ENCODE data around the gene FSIP1.

The FSIP1 gene

DNA sequence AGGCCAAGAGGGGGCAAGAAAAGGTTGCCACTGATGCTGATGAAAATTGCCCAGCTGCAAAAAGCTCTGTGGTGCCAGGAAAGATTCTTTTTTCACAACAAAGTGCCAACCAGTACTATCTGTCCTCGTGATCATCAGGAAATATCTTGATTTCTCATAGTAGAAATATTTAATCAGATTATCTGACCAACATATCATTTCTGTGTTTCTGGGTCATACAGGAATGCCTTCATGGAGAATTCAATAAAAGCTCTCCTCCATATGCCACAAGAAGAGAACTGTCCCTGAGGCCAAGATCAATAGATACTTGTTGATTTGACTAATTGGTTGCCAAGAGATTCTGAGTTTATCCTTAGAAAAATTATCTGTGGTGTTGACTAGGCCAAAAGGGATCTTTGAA lies 63.5 kb downstream of the FSIP1 start:
- DNase-seq, result no peak

DNA sequence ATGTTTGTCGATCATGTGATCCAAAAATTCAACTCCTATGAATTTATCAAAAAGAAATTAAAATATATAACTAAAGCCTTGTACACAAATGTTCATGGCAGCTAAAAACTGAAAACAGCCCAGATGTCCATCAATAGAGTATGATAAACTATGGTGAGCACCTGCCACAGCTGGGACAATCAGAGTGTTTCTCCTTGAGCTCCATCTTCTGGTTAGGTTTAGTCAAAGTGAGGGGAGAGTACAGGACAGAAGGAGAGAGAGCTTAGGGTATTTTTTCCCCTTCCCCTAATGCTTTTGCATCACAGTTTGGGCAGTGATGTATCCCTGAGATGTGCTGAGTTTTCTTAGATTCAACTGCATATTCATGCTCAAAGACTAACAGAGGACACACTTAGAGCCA lies 65.5 kb downstream of the FSIP1 start:
- no peak for DNase-seq

DNA sequence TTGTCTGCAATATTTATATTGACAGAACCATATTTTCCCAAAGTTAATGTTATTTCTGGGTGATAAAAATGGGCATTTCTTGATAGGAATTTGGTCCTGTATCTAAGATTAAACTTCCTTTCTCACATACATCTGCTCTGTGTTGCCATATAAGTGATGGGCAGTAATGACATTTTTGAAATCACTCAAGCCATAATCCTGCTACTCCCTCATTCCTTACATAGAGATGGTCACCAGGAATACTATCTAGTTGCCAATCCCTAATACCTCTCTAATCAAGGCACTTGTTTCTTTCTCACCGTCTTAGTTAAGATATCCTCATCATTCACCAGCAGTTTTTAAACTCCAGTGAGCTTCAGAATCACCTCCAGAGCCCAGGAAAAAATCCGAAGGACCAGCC lies 68.4 kb downstream of the FSIP1 start:
- no peak for DNase-seq

DNA sequence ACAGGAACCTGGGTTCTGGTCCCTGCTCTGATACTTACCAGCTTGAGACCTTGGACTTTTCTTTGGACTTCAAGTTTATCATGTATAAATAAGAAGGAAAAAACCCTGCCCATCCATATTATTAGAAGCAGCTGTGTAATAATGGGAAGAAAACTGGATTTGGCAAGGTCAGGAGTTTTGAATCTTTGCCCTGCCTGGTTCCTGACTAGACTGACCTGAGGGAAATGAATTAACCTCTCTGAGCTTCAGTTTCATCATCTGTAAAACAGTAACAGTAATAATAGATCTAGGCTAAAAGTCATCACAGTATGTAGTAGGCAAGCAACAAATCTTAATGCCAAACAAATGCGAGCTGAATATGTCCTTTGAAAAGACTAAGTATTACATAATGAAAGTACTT lies 68.8 kb downstream of the FSIP1 start:
- DNase-seq, result no peak

DNA sequence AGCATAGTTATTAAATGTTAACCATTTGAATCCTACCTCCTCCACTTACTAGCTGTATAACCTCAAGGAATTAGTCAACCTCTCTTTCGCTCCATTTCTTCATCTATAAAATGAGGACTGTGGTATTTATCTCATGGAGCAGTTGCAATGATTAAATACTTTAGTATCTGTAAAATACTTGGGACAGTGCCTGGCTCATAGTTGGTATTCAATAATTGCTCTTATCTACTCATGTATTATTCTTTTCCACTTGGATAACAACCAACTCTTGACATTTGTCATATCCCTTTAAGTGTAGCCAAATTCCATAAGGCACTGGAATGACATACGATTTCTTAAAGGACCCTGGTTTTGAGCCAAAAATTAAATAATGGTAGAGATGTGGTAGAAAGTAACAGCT lies 72.0 kb downstream of the FSIP1 start:
- no peak for DNase-seq

DNA sequence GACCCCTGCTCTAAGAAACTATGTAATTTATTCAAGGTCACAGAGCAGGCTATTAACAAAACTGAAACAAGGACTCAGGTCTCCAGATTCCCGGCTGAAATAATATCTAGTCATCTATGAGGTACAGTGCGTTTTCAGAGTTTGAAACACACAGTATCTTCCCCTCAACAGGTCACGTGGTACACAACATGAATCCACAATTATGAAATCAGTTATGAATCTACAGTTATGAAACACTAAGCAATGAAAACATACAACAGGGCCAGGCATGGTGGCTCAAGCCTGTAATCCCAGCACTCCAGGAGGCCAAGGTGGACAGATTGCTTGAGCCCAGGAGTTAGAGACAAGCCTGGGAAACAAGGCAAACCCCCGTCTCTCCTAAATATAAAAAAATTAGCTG lies 72.7 kb downstream of the FSIP1 start:
- DNase-seq, result no peak

DNA sequence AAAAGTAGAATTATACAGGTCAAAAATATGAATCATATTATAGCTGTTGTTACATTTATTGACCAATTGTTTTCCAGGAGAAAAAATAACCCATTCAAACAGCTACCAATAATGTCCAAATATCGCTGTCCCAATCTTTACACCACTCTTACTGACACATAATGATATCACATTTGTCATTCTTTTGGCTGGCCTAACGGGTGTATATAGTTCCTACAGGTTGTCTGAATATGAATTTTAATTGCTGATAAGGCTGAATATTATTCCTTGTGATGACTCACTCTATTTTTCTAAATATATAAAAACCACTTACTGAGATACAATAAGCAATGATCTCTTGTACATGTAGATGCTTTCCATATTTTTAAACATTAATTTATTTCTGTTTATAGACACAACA lies 76.4 kb downstream of the FSIP1 start:
- no peak for DNase-seq

DNA sequence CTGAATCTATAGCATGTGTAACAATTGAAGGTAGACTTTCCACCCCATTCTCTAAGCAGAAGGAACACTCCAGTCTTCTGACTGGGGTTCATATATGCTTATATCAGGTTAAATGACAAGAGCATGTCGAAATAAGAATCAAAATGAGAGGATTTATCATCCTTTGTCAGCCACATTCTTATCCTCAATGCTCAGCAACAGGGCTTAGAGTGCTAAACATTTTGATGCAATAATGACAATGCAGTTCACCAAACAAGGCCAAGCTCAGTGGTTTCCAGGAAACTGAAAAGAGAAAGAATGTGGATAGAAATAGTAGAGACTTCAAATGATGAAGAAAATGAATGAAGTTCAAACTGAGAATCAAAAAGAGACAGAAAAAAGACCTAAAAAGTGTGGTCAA lies 78.0 kb downstream of the FSIP1 start:
- no peak for DNase-seq

DNA sequence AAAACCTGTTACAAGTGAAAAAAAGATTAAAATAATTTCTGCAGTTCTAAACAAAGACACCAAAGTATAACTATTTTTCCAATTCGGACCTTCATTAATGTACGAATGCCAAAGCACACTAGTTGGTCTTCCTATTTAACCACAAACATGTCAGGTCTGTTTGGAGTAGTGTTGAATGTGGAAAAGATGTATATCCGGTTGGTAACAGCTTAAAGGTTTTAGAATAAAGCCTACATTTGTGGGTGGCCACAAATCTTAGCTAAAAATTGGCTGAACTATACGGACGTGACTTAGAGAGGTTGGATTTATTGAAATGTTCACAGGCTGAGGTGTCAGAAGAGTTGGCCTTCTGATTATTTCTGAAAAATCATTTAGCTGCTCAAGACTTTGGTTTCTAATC lies 78.4 kb downstream of the FSIP1 start:
- DNase-seq, result no peak

DNA sequence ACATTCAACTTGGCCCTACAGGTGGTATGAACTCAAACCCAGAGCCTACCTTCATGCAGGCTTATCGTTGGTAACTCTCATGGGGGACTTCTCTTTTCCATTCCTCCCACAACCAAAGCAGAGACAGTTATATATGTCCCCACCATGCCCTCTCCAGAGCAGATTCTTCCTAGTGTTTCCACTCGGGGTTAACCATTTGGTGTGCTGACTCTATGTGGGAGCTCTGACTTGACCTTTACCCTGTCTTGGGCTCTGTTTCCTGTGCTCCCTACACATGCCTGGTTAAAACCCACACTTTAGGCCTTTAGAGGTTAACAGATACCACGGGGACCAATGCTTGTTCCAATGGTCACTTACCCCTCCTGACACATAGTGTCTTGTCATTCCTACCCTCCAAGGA lies 80.7 kb downstream of the FSIP1 start:
- DNase-seq, result no peak

DNA sequence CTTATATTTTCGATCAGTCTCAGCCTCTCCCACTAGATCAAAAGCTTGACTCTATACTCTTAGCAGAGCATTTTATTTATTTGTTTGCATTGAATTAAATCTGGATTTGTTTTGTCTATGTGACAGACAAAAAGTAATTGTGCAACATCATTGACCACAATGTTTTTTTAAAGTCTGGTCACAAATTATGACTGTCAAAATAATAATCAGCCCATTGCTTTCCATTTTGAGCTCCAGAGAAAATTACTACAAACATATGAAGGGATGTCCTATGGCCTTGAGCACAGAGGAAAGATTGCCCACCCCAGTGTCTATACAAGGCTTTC lies 82.3 kb downstream of the FSIP1 start:
- DNase-seq, result no peak

DNA sequence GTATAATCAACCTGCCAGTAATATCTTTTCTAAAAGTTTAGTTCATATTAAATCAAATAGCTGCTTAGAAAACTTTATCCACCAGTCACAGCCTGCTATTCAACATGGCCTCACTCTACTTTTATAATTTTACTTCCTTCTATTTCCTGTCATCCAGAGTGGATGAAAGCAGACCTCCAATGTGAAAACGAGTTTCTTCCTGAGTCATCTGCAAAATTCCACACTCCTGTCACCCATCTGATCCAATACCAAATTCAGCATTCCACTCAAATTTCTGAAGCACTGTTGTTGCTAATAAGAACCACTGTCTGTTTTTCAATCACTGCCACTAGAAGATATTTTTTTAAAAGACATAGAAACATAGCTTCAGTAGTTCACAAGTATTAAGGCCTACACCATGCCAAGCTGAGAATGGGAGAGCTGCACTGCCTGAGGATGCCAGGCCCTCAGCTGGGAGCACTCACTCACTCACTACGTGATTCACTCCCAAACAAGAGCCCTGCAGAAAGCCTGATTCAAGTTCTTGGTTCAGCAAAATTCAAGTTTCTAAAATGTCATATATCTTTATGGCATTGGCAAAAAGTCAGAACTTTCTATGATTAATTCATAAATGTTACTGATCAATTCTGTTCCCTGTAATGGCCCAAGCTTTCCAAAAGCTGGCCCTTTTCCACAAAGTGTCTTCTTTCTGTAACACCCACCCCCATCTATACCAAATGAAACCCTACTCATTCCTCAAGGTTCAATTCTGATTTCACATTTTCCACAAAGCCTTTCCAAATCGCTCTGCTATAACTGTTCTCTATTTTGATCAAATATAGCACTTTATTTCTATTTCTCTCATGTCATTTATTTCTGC lies 82.9 kb downstream of the FSIP1 start:
- DNase-seq, result no peak

DNA sequence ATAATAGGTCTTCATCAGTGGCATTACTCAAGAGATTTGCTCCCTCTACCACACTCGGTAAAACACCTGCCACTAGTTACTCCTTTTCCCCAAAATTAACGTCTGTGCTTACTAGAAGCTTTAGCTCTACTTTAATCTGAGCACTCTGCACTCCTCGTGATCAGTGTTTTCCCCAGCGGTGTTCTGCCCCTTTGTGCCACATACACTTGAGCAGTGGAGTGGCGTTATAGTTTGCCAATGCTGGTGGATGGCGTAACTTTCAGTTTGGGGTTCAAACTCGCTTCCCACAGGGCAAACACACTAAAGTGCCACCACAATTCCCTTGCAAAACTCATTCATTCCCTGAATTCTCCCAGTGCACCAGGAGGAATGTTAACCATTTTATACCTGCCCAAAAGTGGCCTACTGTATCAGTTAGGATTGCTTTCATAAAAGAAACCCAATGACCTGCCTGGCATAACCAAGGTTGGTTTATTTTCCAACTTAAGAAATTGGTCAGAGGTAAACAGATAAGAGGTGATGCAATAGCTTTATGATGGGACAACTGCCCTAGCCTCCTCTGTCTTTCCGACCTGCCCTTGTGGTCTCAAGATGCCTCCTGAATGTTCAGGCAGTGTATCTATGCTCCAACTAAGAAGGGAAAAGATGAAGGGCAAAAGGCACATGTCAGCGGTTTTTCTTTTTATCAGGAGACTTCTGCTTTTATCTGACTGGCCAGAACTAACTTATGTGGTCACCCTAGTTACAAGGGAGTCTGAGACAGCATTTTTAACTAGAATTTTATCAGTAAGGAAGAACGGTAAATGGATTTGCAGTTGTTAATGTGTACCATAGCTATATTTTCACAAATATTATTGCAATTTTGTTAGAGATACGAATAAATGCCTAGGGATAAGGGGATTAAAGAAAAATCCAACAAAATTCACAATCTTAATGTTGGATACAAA lies 83.9 kb downstream of the FSIP1 start:
- DNase-seq, result no peak

DNA sequence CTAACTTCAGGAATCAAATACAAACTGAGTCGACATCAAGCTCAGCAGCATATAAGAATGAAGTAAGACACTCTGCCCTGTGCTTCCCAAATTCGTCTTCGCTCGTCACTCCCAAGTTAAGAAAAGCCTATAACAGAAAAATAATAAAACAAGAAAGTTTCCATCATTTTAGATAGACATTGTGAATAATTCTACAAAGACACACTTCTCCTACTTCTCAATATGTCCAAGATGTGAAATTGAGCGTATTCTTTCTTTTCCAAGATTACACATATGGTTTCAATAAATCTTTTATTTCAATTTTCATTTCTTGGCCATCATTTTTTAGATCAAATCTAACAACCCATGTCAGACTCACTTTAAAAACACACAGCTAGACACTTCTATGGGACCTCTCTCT lies 85.1 kb downstream of the FSIP1 start:
- no peak for DNase-seq

DNA sequence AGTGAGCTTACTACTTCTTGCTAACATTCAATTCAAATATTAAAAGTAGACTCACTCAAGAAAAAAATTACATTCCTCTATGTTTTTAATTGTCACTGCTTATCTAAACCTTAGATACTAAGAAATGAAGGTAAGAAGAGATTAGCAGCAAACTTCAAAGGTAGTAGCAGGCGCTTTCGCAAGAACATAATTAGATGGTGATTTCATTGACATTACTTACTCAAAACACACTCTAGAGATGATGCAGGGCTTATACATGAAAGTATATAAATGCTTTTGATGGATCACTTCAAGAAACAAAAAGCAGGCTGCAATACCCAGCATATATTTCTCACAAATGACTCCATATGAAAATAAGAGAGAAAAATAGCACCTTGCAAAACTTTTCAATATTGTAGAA lies 86.8 kb downstream of the FSIP1 start:
- DNase-seq, result no peak

DNA sequence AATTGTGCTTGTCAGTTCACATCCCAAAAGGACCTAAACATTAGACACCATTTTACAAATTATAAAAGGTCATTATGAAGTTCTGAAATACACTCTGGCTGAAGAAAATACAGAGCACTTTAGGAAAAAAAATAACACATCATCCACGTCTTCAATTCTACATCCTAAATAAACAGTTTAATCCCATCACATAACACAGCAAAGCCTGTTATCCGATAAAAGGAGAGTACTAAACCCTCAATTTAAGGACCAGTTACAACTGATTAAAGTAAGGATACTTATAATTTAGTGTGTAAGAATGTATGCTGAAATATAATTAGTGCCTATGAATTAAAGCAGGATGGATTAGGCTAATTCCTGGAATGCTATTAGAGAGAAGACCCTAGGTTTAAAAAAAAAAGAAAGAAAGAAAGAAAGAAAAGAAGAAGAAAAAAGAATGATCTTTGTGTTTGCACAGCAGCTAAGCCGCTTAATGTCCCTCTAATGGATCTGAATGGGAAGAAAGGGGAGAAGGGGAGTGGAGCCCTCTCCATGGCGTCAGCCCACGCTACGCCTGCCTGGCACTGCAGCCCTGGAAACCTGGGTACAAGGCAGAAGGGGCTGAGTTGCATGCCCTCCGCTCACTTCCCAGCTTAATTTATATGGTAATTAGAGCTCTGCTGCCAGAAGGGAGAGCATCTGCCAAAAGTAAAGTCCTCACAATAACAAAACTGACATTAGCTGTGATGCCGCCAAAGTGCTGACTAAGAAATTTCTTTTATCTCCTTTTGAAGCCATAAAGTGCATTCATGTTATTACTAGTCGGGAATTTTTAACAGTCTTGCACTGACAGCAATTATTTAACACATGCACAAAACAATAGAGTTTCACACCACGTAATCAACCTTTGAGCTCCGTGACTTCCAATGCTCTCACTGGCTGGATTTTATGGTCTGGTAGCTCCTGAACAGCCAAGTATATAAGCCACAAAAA lies 90.0 kb downstream of the FSIP1 start:
- DNase-seq, result no peak

DNA sequence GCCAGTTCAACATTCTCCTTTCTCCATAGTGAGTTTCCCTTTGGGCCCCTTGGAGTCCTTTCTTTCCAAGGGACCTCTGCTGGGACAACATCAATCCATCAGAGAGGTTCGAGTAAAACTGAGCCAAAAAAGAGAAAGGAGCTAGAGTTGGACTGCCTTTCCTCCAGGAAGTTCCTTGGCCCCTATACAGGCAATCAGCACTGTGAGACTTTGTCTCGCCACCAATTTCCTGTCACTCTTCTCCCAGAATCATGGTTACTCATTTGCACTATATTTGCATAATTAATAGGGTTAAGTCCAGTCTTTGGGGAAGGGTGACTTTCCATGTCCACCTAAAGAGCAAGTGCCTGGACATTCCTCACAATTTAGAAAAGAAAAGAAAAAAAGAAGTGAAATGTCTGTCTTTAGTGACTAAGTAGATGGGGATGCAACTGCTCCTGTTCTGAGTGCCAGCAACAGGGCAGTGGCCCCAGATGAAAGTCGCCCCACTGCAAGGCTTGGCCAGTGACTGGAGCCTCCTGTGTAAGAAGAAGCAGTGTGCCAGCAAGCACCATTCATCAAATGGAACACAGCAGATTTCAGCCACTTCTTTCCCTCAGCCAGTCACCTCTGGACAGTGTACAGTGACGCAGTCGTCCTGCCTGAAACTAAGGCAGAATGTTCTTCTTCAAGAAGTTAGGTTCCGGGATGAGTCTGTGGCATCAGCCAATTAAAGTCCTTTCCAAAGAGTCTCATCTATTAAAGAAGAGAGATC lies 91.6 kb downstream of the FSIP1 start:
- no peak for DNase-seq

DNA sequence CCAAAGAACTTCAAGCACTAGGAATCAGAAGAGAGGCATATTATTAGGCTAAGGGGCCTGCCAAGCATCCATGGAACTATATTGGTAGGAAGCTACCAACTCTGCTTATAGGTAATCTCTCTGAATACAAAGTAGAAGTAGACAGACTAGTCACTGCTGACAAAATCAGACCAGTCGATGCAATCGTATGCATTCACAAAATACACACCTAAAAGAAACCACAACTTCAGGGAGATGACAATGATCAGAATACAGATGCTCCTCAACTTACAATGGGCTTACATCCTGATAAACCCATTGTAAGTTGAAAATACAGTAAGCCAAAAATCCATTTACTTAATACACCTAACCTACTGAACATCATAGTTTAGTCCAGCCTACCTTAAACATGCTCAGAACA lies 94.7 kb downstream of the FSIP1 start:
- DNase-seq, result no peak

DNA sequence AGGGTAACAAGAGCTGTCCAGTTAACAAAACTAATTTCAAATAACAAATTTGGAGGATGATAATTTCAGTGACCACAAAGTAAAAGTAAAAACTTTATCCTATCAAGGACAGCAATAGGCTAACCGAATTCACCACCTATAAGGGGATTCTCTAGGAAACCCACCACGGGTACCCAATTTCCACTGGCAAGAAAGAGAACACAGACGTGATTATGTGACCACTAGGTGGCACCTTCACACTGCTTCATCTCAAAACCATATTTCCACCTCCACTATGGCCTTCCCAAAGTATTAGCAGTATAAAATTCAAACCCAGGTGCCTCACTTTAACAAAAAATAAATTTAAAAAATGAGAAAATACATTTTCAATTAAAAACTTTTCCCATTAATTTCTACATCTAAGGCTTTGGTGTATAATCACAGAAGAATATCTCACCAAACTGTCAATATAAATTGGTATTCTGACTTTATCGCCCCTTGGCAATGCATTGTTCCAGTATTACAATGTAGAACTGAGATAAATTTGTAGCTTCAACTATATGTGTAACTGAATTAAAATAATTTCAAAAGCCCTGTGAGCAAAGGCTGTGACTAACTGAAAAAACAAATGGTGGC lies 96.5 kb downstream of the FSIP1 start:
- DNase-seq, result no peak

DNA sequence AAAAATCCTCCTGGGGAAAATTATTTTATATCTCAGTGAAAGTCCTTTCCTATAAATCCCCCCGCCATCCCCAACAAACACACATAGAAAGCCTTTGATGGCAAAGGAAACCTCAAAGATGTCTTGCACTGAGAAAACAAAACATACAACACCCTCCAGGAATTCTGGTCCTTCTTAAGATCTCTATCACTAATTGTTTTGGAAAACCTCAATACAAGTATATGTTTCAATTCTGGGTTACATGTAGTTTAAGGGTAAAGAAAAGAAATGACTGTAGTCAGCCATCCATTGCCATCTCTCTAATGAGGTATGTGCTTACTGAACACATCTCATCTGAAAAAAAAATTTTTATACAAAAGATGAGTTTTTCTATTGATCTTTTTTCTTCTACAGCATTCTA lies 97.3 kb downstream of the FSIP1 start:
- DNase-seq, result no peak

DNA sequence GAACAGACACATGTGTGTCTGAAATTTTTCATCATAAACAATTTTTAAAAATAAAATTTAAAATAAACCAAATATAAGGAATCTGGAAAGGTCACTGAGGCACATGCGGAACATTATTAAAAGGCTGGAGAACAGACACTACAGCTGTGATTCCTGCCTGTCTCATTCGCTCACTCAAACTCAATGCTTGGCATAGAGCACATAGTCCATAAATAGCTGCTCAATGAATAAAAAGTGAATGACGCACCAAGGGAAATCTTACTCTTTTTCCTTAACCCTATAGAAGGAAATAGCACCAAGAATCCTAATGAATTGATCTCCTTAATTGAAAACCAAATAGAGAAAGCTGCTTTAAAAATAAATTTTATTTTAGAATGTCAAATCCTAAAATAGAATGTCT lies 98.4 kb downstream of the FSIP1 start:
- DNase-seq, result no peak

DNA sequence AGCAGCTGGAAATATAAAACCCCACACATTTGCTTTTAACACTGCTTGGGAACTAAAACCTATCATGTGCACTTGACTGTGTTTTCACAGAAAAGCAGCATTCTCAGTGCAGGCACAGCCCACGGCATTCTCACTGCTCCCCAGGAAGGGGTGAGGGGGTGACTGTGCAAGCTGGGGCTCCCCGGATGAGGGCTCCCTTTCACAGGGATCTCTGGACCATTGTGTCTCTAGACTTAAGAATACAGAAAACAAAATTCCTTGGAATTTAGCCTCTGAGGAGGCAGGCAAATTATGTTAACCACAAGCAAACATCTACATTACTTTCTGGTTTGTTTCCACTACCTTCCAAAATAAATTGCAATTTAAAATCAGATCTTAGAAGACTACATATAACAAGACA lies 100.3 kb downstream of the FSIP1 start:
- DNase-seq, result no peak
